ENCODE results near the gene CFAP46.
"Not testable (repeated sequence)": the region's sequence is repeated elsewhere in the genome, so short reads cannot be mapped to it uniquely, and the experiment has no call there.

CFAP46 gene

DNA sequence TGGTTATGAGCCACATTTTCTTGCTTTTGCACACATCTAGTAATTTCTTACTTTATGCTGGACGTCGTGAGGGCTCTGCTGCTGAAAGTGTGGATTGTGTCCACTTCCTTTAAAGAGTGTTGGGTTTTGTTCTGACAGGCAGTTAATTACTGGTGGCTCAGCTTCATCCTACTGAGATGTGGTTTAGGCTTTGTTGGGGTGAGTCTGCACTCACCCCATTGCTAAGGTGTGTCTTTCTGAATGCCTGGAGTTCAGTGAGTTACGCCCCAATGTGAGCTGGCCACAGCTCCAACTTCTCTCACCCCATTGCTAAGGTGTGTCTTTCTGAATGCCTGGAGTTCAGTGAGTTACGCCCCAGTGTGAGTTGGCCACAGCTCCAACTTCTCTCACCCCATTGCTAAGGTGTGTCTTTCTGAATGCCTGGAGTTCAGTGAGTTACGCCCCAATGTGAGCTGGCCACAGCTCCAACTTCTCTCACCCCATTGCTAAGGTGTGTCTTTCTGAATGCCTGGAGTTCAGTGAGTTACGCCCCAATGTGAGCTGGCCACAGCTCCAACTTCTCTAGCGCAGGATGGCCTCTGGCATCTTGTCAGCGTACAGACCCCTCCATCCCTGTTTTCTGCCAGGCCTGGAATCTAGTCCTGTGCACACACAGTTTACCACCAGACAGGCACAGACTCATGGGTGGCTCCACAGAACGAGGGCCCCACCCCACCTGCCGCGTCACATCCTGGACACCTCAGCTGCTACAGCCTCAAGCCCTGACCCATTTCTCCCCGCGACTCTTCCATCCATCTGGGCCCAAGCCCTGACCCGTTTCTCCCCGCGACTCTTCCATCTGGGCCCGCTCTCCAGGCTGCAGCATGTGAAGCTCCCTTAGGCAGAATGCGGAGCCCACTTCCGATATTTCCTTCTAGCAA, 39.5 kb downstream of the CFAP46 start:
- not testable (repeated sequence) for H3K36me3 ChIP-seq (ENCODE audit: control insufficient read depth, insufficient read depth, low read length); H3K4me3 ChIP-seq (ENCODE audit: low read depth, low read length); H3K4me1 ChIP-seq (ENCODE audit: control insufficient read depth, insufficient read depth, low read length); H3K9me3 ChIP-seq (ENCODE audit: control insufficient read depth, insufficient read depth, low read length); H3K9ac ChIP-seq (ENCODE audit: low read depth, low read length); H3K27me3 ChIP-seq (ENCODE audit: control insufficient read depth, insufficient read depth, low read length)

DNA sequence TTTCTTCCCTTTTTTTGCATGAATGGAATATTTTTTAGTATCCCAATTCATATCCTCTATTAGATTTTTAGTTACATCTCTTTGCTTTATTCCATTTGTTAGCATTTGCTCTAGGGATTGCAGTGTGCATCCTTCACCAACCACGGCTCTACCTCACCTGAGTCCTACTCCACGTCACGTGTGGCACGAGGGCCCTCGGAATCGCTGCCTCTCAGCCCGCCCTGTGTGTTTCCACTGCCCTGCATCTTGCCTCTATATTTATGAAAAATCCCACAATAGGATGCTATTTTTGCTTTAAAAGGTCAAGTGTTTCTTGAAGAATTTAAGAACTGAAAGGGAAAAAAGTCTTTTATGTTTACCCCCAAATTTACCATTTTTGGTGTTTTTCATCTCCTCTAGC, 41.0 kb downstream of the CFAP46 start:
- H3K36me3 ChIP-seq (ENCODE audit: control insufficient read depth, insufficient read depth, low read length) = no peaks in the 10 kb centered on the region
- H3K4me1 ChIP-seq (ENCODE audit: control insufficient read depth, insufficient read depth, low read length) = no peaks in the 10 kb centered on the region
- H3K27me3 ChIP-seq (ENCODE audit: control insufficient read depth, insufficient read depth, low read length) = no peaks in the 10 kb centered on the region
- H3K4me3 ChIP-seq (ENCODE audit: low read depth, low read length) = no peak overlapping the region
- H3K9ac ChIP-seq (ENCODE audit: low read depth, low read length) = no peak overlapping the region
- no peaks in the 10 kb centered on the region for H3K9me3 ChIP-seq (ENCODE audit: control insufficient read depth, insufficient read depth, low read length)

DNA sequence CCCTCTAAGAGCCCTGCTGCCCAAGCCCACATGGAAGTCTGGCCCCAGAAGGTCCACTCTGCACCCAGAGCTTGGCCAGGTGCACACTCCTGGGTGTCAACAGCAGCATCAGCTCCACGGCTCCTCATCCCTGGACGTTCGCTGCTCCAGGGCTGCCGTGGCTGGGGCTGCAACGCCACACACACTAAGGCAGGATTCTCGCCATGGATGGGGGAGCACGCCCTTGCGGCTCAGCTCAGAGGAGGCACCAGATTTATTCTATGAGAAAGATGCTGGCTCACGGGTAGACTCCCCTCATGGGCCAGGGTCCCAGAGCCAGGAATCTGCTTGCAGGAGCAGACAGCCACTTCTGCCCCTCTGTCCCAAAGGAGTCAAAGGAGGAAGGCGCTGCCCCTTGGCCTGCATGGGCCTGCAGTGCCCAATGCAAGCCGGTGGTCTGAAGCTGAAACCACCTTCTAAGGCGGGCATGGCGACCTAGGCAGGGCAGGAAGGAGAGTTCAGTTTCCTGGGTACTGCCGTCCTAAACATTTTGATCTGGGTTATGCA, 42.1 kb downstream of the CFAP46 start:
- Histone ChIP-seq H3K27me3 (ENCODE audit: control insufficient read depth, insufficient read depth, low read length) (no peaks in the 10 kb centered on the region), H3K4me1 (ENCODE audit: control insufficient read depth, insufficient read depth, low read length) (no peaks in the 10 kb centered on the region), H3K9me3 (ENCODE audit: control insufficient read depth, insufficient read depth, low read length) (no peaks in the 10 kb centered on the region), H3K9ac (ENCODE audit: low read depth, low read length) (no peak overlapping the region), H3K4me3 (ENCODE audit: low read depth, low read length) (no peak overlapping the region), H3K36me3 (ENCODE audit: control insufficient read depth, insufficient read depth, low read length) (no peaks in the 10 kb centered on the region)

DNA sequence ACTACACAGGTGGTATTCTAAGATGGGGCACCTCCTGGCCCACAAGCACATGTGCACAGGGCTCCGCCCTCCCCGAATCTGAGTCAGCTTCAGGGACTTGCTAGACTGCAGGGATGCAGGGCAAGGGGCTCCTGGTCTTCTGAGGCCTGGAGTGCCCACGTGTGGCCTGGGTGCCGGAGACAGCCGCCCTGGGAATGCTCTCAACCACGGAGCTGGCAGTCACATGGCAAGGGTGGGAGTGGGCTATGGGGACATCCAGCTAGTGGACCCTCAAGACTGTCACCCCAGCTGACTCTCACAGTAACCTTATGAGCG, 42.7 kb downstream of the CFAP46 start:
- Histone ChIP-seq H3K9ac (ENCODE audit: low read depth, low read length) (no peak overlapping the region), H3K4me1 (ENCODE audit: control insufficient read depth, insufficient read depth, low read length) (no peaks in the 10 kb centered on the region), H3K27me3 (ENCODE audit: control insufficient read depth, insufficient read depth, low read length) (no peaks in the 10 kb centered on the region), H3K4me3 (ENCODE audit: low read depth, low read length) (no peak overlapping the region), H3K36me3 (ENCODE audit: control insufficient read depth, insufficient read depth, low read length) (no peaks in the 10 kb centered on the region), H3K9me3 (ENCODE audit: control insufficient read depth, insufficient read depth, low read length) (no peaks in the 10 kb centered on the region)

DNA sequence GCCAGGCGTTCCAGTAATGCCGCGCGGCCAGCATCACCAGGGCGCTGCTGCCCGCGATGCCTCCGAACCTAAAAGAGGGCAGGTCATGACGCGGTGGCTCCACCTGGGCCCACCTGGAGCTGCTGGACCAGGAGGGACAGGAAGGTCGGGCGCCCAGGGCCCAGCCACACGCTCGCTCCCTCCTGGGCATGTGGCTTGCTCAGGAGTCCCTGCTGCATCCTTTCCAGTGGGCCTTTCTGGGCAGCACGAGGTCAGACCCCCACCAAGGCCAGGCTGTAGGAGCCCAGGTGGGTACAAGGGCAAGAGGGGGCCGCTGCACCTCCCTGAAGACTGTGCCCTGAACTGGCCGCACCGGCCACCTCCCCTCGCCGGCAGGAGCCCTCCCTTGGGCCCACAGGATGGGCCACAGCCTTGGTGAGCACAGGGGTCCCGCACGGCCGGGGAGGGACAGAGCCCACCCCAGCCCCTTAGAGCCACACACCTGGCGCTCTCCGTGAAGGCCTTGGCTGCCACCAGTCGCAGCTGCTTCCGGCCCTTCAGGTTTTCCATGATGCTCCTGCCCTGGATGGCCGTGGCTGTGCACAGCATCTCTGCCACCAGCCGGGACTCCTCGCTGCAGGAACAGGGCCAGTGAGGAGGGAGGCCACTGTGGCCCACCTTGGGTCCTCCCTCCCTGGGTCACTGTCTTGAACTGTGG, 43.2 kb downstream of the CFAP46 start:
- Histone ChIP-seq H3K4me1 (ENCODE audit: control insufficient read depth, insufficient read depth, low read length) (no peaks in the 10 kb centered on the region), H3K9ac (ENCODE audit: low read depth, low read length) (no peak overlapping the region), H3K27me3 (ENCODE audit: control insufficient read depth, insufficient read depth, low read length) (no peaks in the 10 kb centered on the region), H3K4me3 (ENCODE audit: low read depth, low read length) (no peak overlapping the region), H3K9me3 (ENCODE audit: control insufficient read depth, insufficient read depth, low read length) (no peaks in the 10 kb centered on the region), H3K36me3 (ENCODE audit: control insufficient read depth, insufficient read depth, low read length) (no peaks in the 10 kb centered on the region)

DNA sequence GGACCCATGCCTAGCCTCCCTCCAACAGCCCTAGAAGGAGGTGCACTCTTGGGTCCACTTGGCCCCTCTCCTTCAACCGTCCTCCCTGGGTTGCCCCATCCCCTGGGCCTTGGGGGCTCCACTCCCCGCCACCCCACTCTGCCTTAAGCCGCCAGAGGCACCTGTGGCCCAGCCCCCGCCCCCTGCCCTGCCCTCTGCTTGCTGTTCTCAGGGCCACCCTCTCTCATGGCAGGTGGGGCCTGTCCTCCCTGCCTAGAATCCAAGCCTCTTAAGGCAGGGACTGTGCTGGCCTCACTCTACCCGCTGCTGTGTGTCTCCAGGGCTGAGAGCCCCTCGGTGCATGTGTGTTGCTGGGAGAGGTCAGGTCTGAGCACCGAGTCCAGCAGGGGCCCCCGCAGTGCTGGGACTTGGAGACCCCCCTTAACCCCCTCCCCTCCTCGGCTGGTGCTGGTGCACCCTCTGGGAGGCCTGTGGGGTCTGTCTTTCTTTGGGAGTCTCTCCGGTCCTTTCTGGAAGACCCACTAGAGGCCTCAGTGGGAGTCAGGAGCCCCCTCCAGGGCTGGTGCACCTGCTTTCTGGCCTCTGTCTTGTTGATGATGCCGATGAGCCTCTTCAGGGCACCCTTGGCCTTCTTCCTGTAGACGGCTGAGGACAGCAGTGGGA, 43.8 kb downstream of the CFAP46 start:
- H3K36me3 ChIP-seq (ENCODE audit: control insufficient read depth, insufficient read depth, low read length) = no peaks in the 10 kb centered on the region
- no peak overlapping the region for H3K4me3 ChIP-seq (ENCODE audit: low read depth, low read length)
- no peak overlapping the region for H3K9ac ChIP-seq (ENCODE audit: low read depth, low read length)
- no peaks in the 10 kb centered on the region for H3K9me3 ChIP-seq (ENCODE audit: control insufficient read depth, insufficient read depth, low read length)
- H3K27me3 ChIP-seq (ENCODE audit: control insufficient read depth, insufficient read depth, low read length) = no peaks in the 10 kb centered on the region
- no peaks in the 10 kb centered on the region for H3K4me1 ChIP-seq (ENCODE audit: control insufficient read depth, insufficient read depth, low read length)

DNA sequence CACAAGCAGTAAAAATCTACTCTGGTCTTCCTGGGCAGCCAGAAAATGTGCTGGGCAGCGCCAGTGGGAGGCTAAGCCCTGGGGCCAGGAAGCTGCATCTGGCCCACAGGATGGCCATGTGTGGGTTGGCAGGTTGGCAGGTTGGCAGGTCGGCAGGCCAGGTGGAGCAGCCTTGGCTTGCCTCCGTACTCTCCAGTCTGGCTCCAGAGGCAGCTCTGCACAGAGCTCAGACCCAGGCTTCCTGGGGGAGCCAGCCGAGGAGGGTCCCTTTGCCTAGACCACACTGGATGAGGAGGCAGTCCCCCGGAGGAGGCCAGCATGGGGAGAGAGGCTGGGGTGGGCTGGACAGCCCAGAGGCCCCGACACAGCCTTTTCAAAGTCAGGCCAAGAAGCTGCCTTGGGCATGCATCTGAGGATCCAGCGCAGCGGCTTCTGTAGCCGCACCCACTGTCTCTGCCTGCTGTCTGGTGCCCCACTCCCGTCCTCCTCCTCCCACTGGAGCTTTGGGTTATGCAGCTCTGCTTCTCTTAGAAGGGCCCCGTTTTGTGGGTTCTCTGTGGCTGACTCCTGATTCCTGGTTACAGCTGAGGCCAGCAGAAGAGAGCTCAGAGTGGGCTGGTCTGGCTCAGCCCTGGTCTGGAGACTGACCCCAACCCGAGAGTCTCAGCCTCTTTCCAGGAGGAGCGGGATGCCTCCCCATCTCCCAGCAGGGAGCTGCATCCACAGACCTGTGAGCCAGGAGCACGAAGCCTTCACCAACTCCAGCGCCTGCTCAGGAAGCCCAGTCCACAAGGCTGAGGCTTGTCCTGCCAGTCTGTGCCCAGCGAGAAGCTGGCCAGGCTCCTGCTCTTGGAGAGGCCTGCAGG, 44.6 kb downstream of the CFAP46 start:
- Histone ChIP-seq H3K9me3 (ENCODE audit: control insufficient read depth, insufficient read depth, low read length) (no peaks in the 10 kb centered on the region), H3K9ac (ENCODE audit: low read depth, low read length) (no peak overlapping the region), H3K4me3 (ENCODE audit: low read depth, low read length) (no peak overlapping the region), H3K36me3 (ENCODE audit: control insufficient read depth, insufficient read depth, low read length) (no peaks in the 10 kb centered on the region), H3K4me1 (ENCODE audit: control insufficient read depth, insufficient read depth, low read length) (no peaks in the 10 kb centered on the region), H3K27me3 (ENCODE audit: control insufficient read depth, insufficient read depth, low read length) (no peaks in the 10 kb centered on the region)

DNA sequence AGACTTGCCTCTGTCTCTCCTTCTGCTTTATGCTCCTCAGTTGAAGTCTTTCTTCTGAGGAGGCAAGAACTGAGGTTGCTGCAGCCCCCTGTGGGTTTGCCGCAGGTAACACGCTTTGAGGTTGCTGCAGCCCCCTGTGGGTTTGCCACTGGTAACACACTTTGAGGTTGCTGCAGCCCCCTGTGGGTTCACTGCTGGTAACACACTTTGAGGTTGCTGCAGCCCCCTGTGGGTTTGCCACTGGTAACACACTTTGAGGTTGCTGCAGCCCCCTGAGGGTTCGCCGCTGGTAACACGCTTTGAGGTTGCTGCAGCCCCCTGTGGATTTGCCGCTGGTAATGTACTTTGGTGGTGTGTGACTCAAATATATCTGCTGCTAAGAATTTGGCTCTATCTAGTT, 48.6 kb downstream of the CFAP46 start:
- H3K9me3 ChIP-seq (ENCODE audit: control insufficient read depth, insufficient read depth, low read length); H3K36me3 ChIP-seq (ENCODE audit: control insufficient read depth, insufficient read depth, low read length); H3K27me3 ChIP-seq (ENCODE audit: control insufficient read depth, insufficient read depth, low read length); H3K4me1 ChIP-seq (ENCODE audit: control insufficient read depth, insufficient read depth, low read length); H3K9ac ChIP-seq (ENCODE audit: low read depth, low read length); H3K4me3 ChIP-seq (ENCODE audit: low read depth, low read length): not testable (repeated sequence)

DNA sequence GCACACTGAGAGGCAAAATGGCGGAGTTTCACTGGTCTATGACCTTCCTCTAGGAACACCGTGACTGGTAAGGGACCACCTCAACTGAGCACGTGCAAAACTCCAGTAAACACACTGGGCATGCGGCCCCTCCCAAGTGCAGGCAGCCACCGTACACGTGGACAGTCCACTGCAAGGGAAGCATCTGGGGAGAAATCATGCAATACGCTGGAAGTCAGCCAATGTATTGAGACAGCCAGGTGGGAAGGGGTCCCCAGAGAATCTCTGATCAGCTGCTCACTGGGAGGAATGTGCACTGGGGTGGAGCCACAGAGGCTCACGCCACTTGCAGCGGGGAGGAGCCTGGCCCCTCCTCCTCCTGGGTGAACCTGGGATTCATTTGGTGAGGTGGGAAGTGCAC, 49.3 kb downstream of the CFAP46 start:
- no peaks in the 10 kb centered on the region for H3K4me1 ChIP-seq (ENCODE audit: control insufficient read depth, insufficient read depth, low read length)
- H3K27me3 ChIP-seq (ENCODE audit: control insufficient read depth, insufficient read depth, low read length) = no peaks in the 10 kb centered on the region
- H3K9ac ChIP-seq (ENCODE audit: low read depth, low read length) = no peak overlapping the region
- H3K9me3 ChIP-seq (ENCODE audit: control insufficient read depth, insufficient read depth, low read length) = no peaks in the 10 kb centered on the region
- H3K36me3 ChIP-seq (ENCODE audit: control insufficient read depth, insufficient read depth, low read length) = no peaks in the 10 kb centered on the region
- no peak overlapping the region for H3K4me3 ChIP-seq (ENCODE audit: low read depth, low read length)

DNA sequence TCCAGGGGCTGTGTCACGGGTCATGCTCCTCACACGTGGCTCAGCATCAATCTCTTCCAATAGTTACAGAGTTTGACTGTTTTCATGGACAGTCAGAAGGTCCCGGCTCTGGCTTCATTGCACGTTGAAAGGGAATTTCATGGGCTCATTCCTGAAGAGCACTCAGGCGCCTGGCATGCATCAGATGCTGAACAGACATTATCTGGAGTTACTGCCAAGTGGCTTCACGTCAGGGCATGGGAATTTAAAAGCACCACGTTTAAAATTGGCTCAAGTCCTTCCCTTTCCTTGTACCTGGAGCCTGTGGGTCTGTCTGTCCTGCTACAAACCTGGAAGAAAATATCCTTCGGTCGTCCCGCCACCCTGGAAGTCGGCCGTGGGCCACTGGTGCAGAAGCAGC, 50.4 kb downstream of the CFAP46 start:
- Histone ChIP-seq H3K9me3 (ENCODE audit: control insufficient read depth, insufficient read depth, low read length) (no peaks in the 10 kb centered on the region), H3K4me1 (ENCODE audit: control insufficient read depth, insufficient read depth, low read length) (no peaks in the 10 kb centered on the region), H3K9ac (ENCODE audit: low read depth, low read length) (no peak overlapping the region), H3K36me3 (ENCODE audit: control insufficient read depth, insufficient read depth, low read length) (no peaks in the 10 kb centered on the region), H3K4me3 (ENCODE audit: low read depth, low read length) (no peak overlapping the region), H3K27me3 (ENCODE audit: control insufficient read depth, insufficient read depth, low read length) (no peaks in the 10 kb centered on the region)

DNA sequence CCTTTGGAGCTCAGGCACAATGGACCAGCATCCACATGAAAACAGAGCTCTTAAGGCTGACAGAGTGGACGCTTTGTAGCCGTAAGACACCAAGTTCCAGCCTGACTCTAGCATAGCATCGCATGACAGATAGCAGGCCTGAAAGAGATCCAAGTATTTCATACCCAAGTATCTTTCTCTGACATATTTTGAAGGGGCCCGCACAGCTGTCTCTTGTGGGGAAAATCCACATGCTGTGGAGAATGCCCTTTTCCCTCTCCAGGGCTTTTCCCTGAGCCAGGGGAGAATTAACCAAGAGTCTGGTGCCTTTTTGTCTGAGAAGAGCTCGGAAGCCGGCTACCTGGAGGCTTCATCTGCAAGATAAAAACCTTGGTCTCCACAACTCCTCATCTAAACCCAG, 51.0 kb downstream of the CFAP46 start:
- no peak overlapping the region for H3K4me3 ChIP-seq (ENCODE audit: low read depth, low read length)
- no peaks in the 10 kb centered on the region for H3K4me1 ChIP-seq (ENCODE audit: control insufficient read depth, insufficient read depth, low read length)
- H3K27me3 ChIP-seq (ENCODE audit: control insufficient read depth, insufficient read depth, low read length) = no peaks in the 10 kb centered on the region
- H3K36me3 ChIP-seq (ENCODE audit: control insufficient read depth, insufficient read depth, low read length) = no peaks in the 10 kb centered on the region
- no peaks in the 10 kb centered on the region for H3K9me3 ChIP-seq (ENCODE audit: control insufficient read depth, insufficient read depth, low read length)
- no peak overlapping the region for H3K9ac ChIP-seq (ENCODE audit: low read depth, low read length)

Measured in iPS-15b (cell line).